ENCODE measurements around the gene ATAT1. TPM values are rescaled to one million over a fixed set of nuclear protein-coding genes. Genes with fewer than 3 reads are reported as not detected.
A peak's percentile ranks its signal among the peaks of the same experiment; 100 is the strongest.

The ATAT1 gene
- total and polyA plus RNA-seq, 9 of the 15 experiments (the other 6 are each of a cell fraction or from before 2014, with no cell fraction given), result 0.65 to 5.8 (median 1.6) TPM

GRCh38 chr6:30616811-30617564, 9.7 kb upstream of the ATAT1 start, which contains the start of gene PPP1R10 (continued):
- TF ChIP-seq ZBTB9 (CRISPR knock-in tag; IDR thresholded peaks at IDR 0.05), result peak; percentile 94
- 0 out of 2 replicates have a peak, but pooled peaks have one; percentile 23 for TF ChIP-seq ZNF407 (IDR thresholded peaks at IDR 0.05; ENCODE audit: low read depth)
- TF ChIP-seq ZNF224 (CRISPR knock-in tag; IDR thresholded peaks at IDR 0.05), result no peak
- TF ChIP-seq FOXO4 (CRISPR knock-in tag; IDR thresholded peaks at IDR 0.05), result peak; percentile 78; the same call in 1 of the 2 replicates
- TF ChIP-seq CHD1 (IDR thresholded peaks at IDR 0.05; ENCODE audit: low read length), result peak; percentile 100
- peak; percentile 58; the same call in 1 of the 2 replicates for TF ChIP-seq ZBTB12 (CRISPR knock-in tag; IDR thresholded peaks at IDR 0.05)
- TF ChIP-seq ZNF75A (CRISPR knock-in tag; IDR thresholded peaks at IDR 0.05), result no peak
- TF ChIP-seq ARID2 (IDR thresholded peaks at IDR 0.05), result 0 out of 2 replicates have a peak, but pooled peaks have one; percentile 38
- no peak for TF ChIP-seq ZNF384 (IDR thresholded peaks at IDR 0.05; ENCODE audit: low read depth, low read length)
- TF ChIP-seq PHTF2 (CRISPR knock-in tag; IDR thresholded peaks at IDR 0.05), result peak; percentile 97
- TF ChIP-seq ZNF140 (CRISPR knock-in tag; IDR thresholded peaks at IDR 0.05), result no peak
- TF ChIP-seq FOXJ3 (CRISPR knock-in tag; IDR thresholded peaks at IDR 0.05), result no peak
- no peak for TF ChIP-seq KAT2B (IDR thresholded peaks at IDR 0.05; ENCODE audit: low read depth, low read length)

All from K562 (cell line).